Endothelial cell of umbilical vein (primary cell): ENCODE measurements around the gene TPRKB. TPM values are rescaled to one million over a fixed set of nuclear protein-coding genes. Genes with fewer than 3 reads are reported as not detected.

Experiments used
- BruUV-seq: library from RNA; stranded (reverse); fragments of 400-500 nt; replicated peaks from 2 replicates; lab custom pipeline; 2021; lab: Mats Ljungman, UMichigan
- CTCF ChIA-PET: fragments of 300-600, 350-600 bp; sonication (Branson Sonifier 250); formaldehyde crosslinking; loops from one replicate; lab custom pipeline; 2021; ENCODE audit warnings: antibody characterized with exemption, inconsistent platforms; lab: Charles Lee
- POLR2A ChIA-PET: fragments of 300-600, 350-600 bp; sonication (Branson Sonifier 250); formaldehyde crosslinking; loops from one replicate; lab custom pipeline; 2021; ENCODE audit warnings: antibody characterized with exemption, inconsistent platforms; lab: Charles Lee
- DNase-seq: peaks from one replicate; pipeline ENCODE4 v3.0.0-alpha.2; 2011; ENCODE audit warnings: low read depth, low spot score
- FAIRE-seq: peaks from 2 replicates; lab custom pipeline; 2011; peaks lifted over from hg19 to GRCh38; lab: Jason Lieb, UNC
- H2AFZ ChIP-seq: 2 replicates; pipeline ENCODE4 v1.6.0; 2012; ENCODE audit warnings: low read depth, low read length, control low read depth, inconsistent platforms
- H3K27ac ChIP-seq: 2 replicates; pipeline ENCODE4 v1.5.1; 2011; ENCODE audit warnings: low read depth, mild to moderate bottlenecking, control low read depth, low read length, moderate library complexity; ENCODE audit not compliant: insufficient read depth
- H3K27me3 ChIP-seq, 2 experiments: 2 replicates each; pipeline versions ENCODE4 v1.6.0 to v1.6.1; 2011; ENCODE audit warnings: low read length in 2 of 2, mixed read lengths in 1 of 2; ENCODE audit not compliant: control insufficient read depth in 2 of 2, insufficient read depth in 2 of 2
- H3K36me3 ChIP-seq, 2 experiments: 2 replicates in 1 of 2; 3 replicates in 1 of 2; pipeline ENCODE4 v1.5.1; 2011; ENCODE audit warnings: low read length in 2 of 2, mild to moderate bottlenecking in 1 of 2, moderate library complexity in 1 of 2; ENCODE audit not compliant: control insufficient read depth in 2 of 2, insufficient read depth in 2 of 2; ENCODE audit errors: extremely low read depth in 1 of 2
- H3K4me1 ChIP-seq: 3 replicates; pipeline ENCODE4 v1.5.1; 2011; ENCODE audit warnings: mild to moderate bottlenecking, low read length; ENCODE audit not compliant: control insufficient read depth, insufficient read depth; ENCODE audit errors: extremely low read depth
- H3K4me2 ChIP-seq: 2 replicates; pipeline ENCODE4 v1.6.1; 2011; ENCODE audit warnings: low read length, control low read depth, mixed read lengths; ENCODE audit not compliant: insufficient read depth
- H3K4me3 ChIP-seq, 3 experiments: fragments of 200-600 bp in 1 of 3; sonication (generic), shearing (Covaris generic) in 1 of 3; replicated peaks in 1 of 3; 2 replicates each; pipeline ENCODE4 v1.5.1; 2011 to 2016; ENCODE audit warnings: control low read depth in 3 of 3, low read length in 3 of 3, mild to moderate bottlenecking in 2 of 3, inconsistent platforms in 1 of 3, low read depth in 1 of 3, moderate library complexity in 1 of 3; ENCODE audit not compliant: insufficient read depth in 1 of 3
- H3K79me2 ChIP-seq: 2 replicates; pipeline ENCODE4 v1.6.0; 2012; ENCODE audit warnings: low read length, inconsistent platforms; ENCODE audit not compliant: control insufficient read depth, insufficient read depth
- H3K9ac ChIP-seq: replicated peaks from 2 replicates; pipeline ENCODE3; 2011; ENCODE audit warnings: low read length, control low read depth; ENCODE audit not compliant: insufficient read depth; ENCODE audit errors: extremely low read depth
- H3K9me1 ChIP-seq: replicated peaks from 3 replicates; pipeline ENCODE4 v1.6.0; 2011; ENCODE audit warnings: mild to moderate bottlenecking, low read length; ENCODE audit not compliant: control insufficient read depth, insufficient read depth; ENCODE audit errors: extremely low read depth
- H3K9me3 ChIP-seq: replicated peaks from 2 replicates; pipeline ENCODE4 v1.5.1; 2012; ENCODE audit warnings: low read length, inconsistent platforms; ENCODE audit not compliant: control insufficient read depth, insufficient read depth
- H4K20me1 ChIP-seq: replicated peaks from 2 replicates; pipeline ENCODE3; 2011; ENCODE audit warnings: mild to moderate bottlenecking, low read length; ENCODE audit not compliant: control insufficient read depth, insufficient read depth; ENCODE audit errors: extremely low read depth
- EZH2 ChIP-seq: IDR thresholded peaks from 2 replicates; pipeline ENCODE4 v1.6.1; 2012; ENCODE audit warnings: borderline replicate concordance, low read depth, mild to moderate bottlenecking, moderate library complexity, low read length, inconsistent platforms; ENCODE audit not compliant: severe bottlenecking
- FOS ChIP-seq: IDR thresholded peaks from 2 replicates; pipeline ENCODE4 v1.6.1; 2011; ENCODE audit warnings: mild to moderate bottlenecking, low read length, moderate library complexity, borderline replicate concordance; ENCODE audit not compliant: insufficient read depth
- GATA2 ChIP-seq: IDR thresholded peaks from 2 replicates; pipeline ENCODE4 v1.7.0; 2011; ENCODE audit warnings: low read depth, mild to moderate bottlenecking, moderate library complexity, mixed read lengths, low read length; ENCODE audit not compliant: insufficient read length, insufficient read depth
- JUN ChIP-seq: IDR thresholded peaks from 2 replicates; pipeline ENCODE4 v1.6.1; 2011; ENCODE audit warnings: borderline replicate concordance, low read depth; ENCODE audit not compliant: insufficient read length, insufficient read depth
- MAX ChIP-seq: IDR thresholded peaks from 2 replicates; pipeline ENCODE4 v1.6.1; 2011; ENCODE audit not compliant: insufficient read depth, insufficient read length
- MYC ChIP-seq: IDR thresholded peaks from one replicate; pipeline ENCODE4 v1.6.1; 2011; ENCODE audit warnings: mild to moderate bottlenecking, low read depth, low read length
- POLR2A ChIP-seq: IDR thresholded peaks from 2 replicates; pipeline ENCODE4 v1.6.1; 2012; ENCODE audit warnings: low read depth, mild to moderate bottlenecking, control low read depth, low read length
- POLR2AphosphoS5 ChIP-seq: IDR thresholded peaks from 2 replicates; pipeline ENCODE4 v1.6.1; 2012; ENCODE audit warnings: low read depth, mild to moderate bottlenecking, control low read depth, low read length, moderate library complexity; ENCODE audit not compliant: insufficient read depth
- dilution Hi-C: fragments of 300-500 bp; cut with MboI; formaldehyde crosslinking; loops from one replicate; pipeline ENCODE4 v1.15.0; 2019; ENCODE audit warnings: low sequenced_read_pairs; ENCODE audit not compliant: extremely low pct_ligation_motif_present
- intact Hi-C: fragments of 100-400 bp; cut with micrococcal nuclease; formaldehyde crosslinking; loops from one replicate; pipeline ENCODE4 v1.10.0; 2022
- polyA plus RNA-seq, 4 experiments: library from polyadenylated mRNA; depleted of rRNA in 3 of 4; stranded (reverse) in 3 of 4; unstranded in 1 of 4; fragments of >200 nt; gene quantifications; 2 replicates each; pipeline versions ENCODE4 v1.2.1 to v1.2.3, GENCODE V29; 2011 to 2012; ENCODE audit warnings: missing spikeins in 1 of 4
- total RNA-seq: library from RNA; stranded (reverse); gene quantifications from 2 replicates; pipeline ENCODE4 v1.2.3, GENCODE V29; 2021

The TPRKB gene
- total and polyA plus RNA-seq, 2 donors (not counting 3 experiments of a cell fraction or from before 2014, with no cell fraction given): 27.1 to 36.1 TPM

GRCh38 chr2:73714091-73714490 is 23.1 kb downstream of the TPRKB start:
- TF ChIP-seq MYC (no peak), GATA2 (no peak), POLR2AphosphoS5 (no peak), MAX (no peak), JUN (no peak), EZH2 (no peak), POLR2A (no peak), FOS (no peak)
- CTCF ChIA-PET: no interaction called here
- no peak overlapping the region for H3K9ac ChIP-seq
- no peaks in the 10 kb centered on the region for H3K9me1 ChIP-seq
- H3K79me2 ChIP-seq: no peaks in the 10 kb centered on the region
- BruUV-seq: no TSS peak
- intact Hi-C loops: no loop called here
- H3K36me3 ChIP-seq: no peaks in the 10 kb centered on the region
- no peak overlapping the region for H3K27ac ChIP-seq
- H3K27me3 ChIP-seq: peaks cover 0 to 10% of the 10 kb centered on the region in 2 experiments
- no peak overlapping the region for H3K4me2 ChIP-seq
- POLR2A ChIA-PET: no interaction called here
- no peak overlapping the region for H3K4me3 ChIP-seq
- FAIRE-seq (no peak), DNase-seq (no peak)
- dilution Hi-C loops: no loop called here
- no peak overlapping the region for H2AFZ ChIP-seq
- no peaks in the 10 kb centered on the region for H3K9me3 ChIP-seq
- H3K4me1 ChIP-seq: no peaks in the 10 kb centered on the region
- no peaks in the 10 kb centered on the region for H4K20me1 ChIP-seq

GRCh38 chr2:73708527-73708926 is 28.6 kb downstream of the TPRKB start:
- DNase-seq: no peak
- BruUV-seq: no TSS peak
- no peak for FAIRE-seq
- Histone ChIP-seq H3K9ac (no peak overlapping the region), H3K27ac (no peak overlapping the region), H3K36me3 (no peaks in the 10 kb centered on the region), H3K4me3 (no peak overlapping the region), H4K20me1 (no peaks in the 10 kb centered on the region), H3K4me1 (no peaks in the 10 kb centered on the region), H3K4me2 (no peak overlapping the region), H3K9me3 (no peaks in the 10 kb centered on the region), H3K79me2 (no peaks in the 10 kb centered on the region), H3K27me3 (peaks cover 2 to 7% of the 10 kb centered on the region in 2 experiments), H2AFZ (no peak overlapping the region), H3K9me1 (no peaks in the 10 kb centered on the region)
- TF ChIP-seq MAX (no peak), JUN (no peak), EZH2 (no peak), FOS (no peak), GATA2 (no peak)
- CTCF ChIA-PET: no interaction called here
- POLR2A ChIA-PET: no interaction called here
- intact Hi-C loops (no loop called here), dilution Hi-C loops (no loop called here)
